HG02970 (cell line): ENCODE measurements around the gene PWP2.
A peak's percentile ranks its signal among the peaks of the same experiment; 100 is the strongest.
"Not testable (repeated sequence)": the region's sequence is repeated elsewhere in the genome, so short reads cannot be mapped to it uniquely, and the experiment has no call there.

Experiments used
- ATAC-seq: cut with Tn5 transposase; IDR thresholded peaks from one replicate; pipeline ENCODE4 v1.9.1; 2021; ENCODE audit warnings: mild to moderate bottlenecking, moderate library complexity, moderate number of reproducible peaks; ENCODE audit not compliant: unreplicated experiment, low FRiP score

The PWP2 gene

GRCh38 chr21:44127827-44128226 is 20.6 kb downstream of the PWP2 start:
- ATAC-seq, result not testable (repeated sequence)

- ATAC-seq, result peak; percentile 22
These were observed 26.5 kb downstream of the PWP2 start for GRCh38 chr21:44133715-44134057.

- not testable (repeated sequence) for ATAC-seq
These were observed 27.5 kb downstream of the PWP2 start for GRCh38 chr21:44134732-44135131.

GRCh38 chr21:44138039-44138438 is 30.8 kb downstream of the PWP2 start:
- ATAC-seq, result not testable (repeated sequence)

GRCh38 chr21:44139787-44140551 is 32.8 kb downstream of the PWP2 start:
- ATAC-seq, result not testable (repeated sequence)

- ATAC-seq, result not testable (repeated sequence)
These were observed 33.3 kb downstream of the PWP2 start for GRCh38 chr21:44140552-44140932.

- ATAC-seq, result not testable (repeated sequence)
These were observed 35.3 kb downstream of the PWP2 start for GRCh38 chr21:44142470-44142869.

GRCh38 chr21:44143380-44143779 is 36.2 kb downstream of the PWP2 start:
- not testable (repeated sequence) for ATAC-seq

GRCh38 chr21:44143996-44144395 is 36.8 kb downstream of the PWP2 start:
- ATAC-seq, result not testable (repeated sequence)

GRCh38 chr21:44144784-44145602 is 37.8 kb downstream of the PWP2 start:
- ATAC-seq, result not testable (repeated sequence)

- not testable (repeated sequence) for ATAC-seq
These were observed 38.4 kb downstream of the PWP2 start for GRCh38 chr21:44145616-44146015.

GRCh38 chr21:44147108-44147507 is 39.9 kb downstream of the PWP2 start:
- ATAC-seq, result not testable (repeated sequence)

- ATAC-seq, result not testable (repeated sequence)
These were observed 43.1 kb downstream of the PWP2 start for GRCh38 chr21:44150255-44150654.

- not testable (repeated sequence) for ATAC-seq
These were observed 46.2 kb downstream of the PWP2 start for GRCh38 chr21:44153214-44153888.

- not testable (repeated sequence) for ATAC-seq
These were observed 46.7 kb downstream of the PWP2 start for GRCh38 chr21:44153889-44154228.

GRCh38 chr21:44154816-44155230 is 47.6 kb downstream of the PWP2 start:
- ATAC-seq, result not testable (repeated sequence)

GRCh38 chr21:44155231-44155993 is 48.2 kb downstream of the PWP2 start:
- not testable (repeated sequence) for ATAC-seq

GRCh38 chr21:44155994-44156380 is 48.8 kb downstream of the PWP2 start:
- not testable (repeated sequence) for ATAC-seq

GRCh38 chr21:44157439-44158081 is 50.4 kb downstream of the PWP2 start:
- not testable (repeated sequence) for ATAC-seq

- not testable (repeated sequence) for ATAC-seq
These were observed 50.9 kb downstream of the PWP2 start for GRCh38 chr21:44158082-44158468.
